Measurements from ENCODE around the gene GMPPA. TPM values are rescaled to one million over a fixed set of nuclear protein-coding genes. Genes with fewer than 3 reads are reported as not detected.
A peak's percentile ranks its signal among the peaks of the same experiment; 100 is the strongest.

The GMPPA gene
- total RNA-seq, 2 experiments from 2014 or later, result 41.0 to 42.3 TPM

DNA sequence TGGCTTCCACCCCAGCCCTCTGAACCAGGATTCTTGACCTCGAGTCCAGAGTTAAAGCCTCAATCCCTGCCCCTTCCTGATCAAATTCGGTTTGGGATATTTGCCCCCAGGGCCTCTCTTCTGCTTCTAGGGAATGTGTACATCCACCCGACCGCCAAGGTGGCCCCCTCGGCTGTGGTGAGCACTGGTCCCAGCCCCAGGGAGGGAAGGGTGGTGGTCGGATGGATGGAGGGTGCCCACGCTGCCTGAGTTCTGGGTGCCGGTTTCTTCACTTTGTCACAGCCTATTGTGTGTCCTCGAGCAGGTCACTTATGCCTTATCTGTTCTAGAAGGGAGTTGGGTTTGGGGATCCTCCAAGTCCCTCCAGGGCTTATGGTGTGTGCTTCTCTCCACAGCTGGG, 6.9 kb downstream of the GMPPA start:
- peaks cover 18% of the 10 kb centered on the region for H3K4me1 Mint-ChIP-seq
- POLR2A ChIA-PET, result no interaction called here
- no peak overlapping the region for H3K4me3 Mint-ChIP-seq
- no peak for DNase-seq
- no peak overlapping the region for H3K27ac Mint-ChIP-seq
- H3K27me3 Mint-ChIP-seq, result peaks cover 12% of the 10 kb centered on the region
- H3K9me3 Mint-ChIP-seq, result no peaks in the 10 kb centered on the region
- peaks cover 27% of the 10 kb centered on the region for H3K36me3 Mint-ChIP-seq (ENCODE audit: low read depth)
- CTCF ChIA-PET, result no interaction called here

DNA sequence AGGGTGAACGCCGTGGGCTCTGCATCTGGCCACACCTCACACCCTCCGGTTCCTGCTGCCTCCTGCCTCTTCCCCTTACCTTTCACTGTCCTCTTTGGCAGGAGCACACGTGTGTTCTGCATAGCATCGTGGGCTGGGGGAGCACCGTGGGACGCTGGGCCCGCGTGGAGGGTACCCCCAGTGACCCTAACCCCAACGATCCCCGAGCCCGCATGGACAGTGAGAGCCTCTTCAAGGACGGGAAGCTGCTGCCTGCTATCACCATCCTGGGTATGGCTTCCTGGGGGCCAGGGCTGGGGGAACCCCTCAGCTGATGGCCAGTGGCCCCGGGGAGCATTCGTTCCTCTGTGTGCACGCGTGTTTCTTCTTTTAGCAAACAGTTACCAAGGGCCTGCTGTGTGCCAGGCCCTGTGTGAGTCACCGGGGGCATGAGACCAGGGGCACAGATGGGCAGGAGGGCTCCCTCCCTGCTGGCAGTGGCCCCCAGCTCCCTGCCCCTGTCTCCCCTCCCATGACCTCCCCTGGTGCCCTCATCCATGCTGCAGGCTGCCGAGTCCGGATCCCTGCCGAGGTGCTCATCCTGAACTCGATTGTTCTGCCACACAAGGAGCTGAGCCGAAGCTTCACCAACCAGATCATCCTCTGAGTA, 7.6 kb downstream of the GMPPA start:
- ChIA-PET CTCF (no interaction called here), POLR2A (no interaction called here)
- Mint-ChIP-seq H3K4me3 (no peak overlapping the region), H3K4me1 (peaks cover 14% of the 10 kb centered on the region), H3K27me3 (peaks cover 19% of the 10 kb centered on the region), H3K27ac (no peak overlapping the region), H3K36me3 (ENCODE audit: low read depth) (peaks cover 26% of the 10 kb centered on the region), H3K9me3 (no peaks in the 10 kb centered on the region)
- no peak for DNase-seq

DNA sequence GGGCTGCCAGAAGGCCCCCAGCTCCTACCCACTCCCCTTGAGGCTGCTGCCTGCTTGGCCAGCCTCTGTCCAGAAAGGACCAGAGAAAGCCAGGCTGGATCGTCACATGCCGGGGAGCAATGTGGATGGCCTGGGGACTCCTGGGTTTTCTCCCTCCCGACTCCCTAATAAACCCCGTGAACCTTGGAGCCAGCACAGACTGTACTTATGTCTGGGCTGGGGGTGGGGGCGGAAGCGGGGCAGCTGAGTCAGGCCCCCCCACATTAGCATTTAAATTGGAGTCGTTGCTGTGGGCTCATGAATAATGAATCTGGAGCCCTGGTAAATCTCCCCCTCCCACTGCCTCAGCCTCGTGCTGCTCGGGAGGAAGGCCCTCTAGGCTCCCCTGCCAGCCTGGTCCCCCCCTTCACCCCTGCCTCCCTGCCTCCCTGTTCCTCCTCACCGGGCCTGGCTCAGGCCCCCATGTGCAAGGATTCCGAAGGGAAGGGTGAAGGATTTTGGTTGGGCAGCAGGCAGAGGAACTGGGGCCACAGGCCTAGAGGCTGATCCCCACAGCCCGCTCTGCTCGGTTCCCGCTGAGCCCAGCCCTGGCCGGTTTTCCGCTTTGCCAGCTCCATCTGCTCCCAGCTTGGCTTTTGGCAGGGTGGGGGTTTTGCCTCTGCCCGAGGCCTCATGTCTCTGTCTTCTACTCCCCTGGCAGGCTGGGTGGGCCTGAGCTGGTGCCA, 8.3 kb downstream of the GMPPA start:
- ChIA-PET CTCF (interaction anchor here (3.6 to 3.9 kb wide), 3 partner anchors 7 to 22 kb away, joined by 24 to 41 read pairs (median 30); partner anchors contain the start of gene GMPPA), POLR2A (no interaction called here)
- Mint-ChIP-seq H3K27me3 (peaks cover 23% of the 10 kb centered on the region), H3K4me1 (peaks cover 9% of the 10 kb centered on the region), H3K4me3 (no peak overlapping the region), H3K36me3 (ENCODE audit: low read depth) (peaks cover 23% of the 10 kb centered on the region), H3K9me3 (no peaks in the 10 kb centered on the region), H3K27ac (no peak overlapping the region)
- no peak for DNase-seq

DNA sequence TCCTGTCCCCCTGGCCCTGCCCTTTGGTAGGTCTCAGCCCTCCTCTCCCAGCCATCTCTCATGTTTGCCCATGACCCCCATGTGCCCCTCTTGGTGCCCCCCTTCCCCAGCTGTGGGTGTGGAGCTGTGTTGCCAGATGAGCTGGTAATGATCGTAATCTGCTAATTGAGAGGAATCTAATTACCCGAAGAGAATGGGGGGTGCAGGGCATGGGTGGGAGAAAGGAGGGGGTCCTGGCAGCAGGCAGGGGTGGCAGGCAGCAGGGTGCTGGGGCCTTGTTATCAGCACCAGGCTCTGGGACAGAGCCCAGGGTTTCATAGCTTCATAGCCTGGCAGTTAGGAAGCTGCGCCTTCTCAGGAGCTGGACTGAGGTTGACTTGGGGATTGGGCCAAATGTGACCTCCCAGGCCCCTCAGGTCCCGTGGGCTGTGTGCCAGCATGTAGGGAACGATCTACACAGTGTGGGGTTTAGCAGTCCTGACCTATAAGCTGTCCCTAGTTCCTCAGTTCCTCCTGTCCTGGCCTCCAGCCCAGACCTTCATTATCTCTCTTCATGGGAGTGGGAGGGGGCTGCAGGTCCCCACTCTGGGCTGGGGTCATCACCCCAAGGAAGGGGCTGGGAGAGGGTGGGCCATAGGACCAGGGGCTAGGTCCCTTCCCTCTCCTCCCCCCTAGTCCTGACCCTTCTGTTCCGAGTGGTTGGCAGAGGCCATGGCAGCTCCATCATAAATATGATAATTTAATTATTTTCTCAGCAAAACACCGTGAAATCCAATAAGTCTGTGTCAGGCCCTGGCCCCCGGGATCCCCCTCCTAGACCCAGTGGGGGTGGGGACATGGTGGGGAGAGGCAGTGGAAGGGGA, 9.1 kb downstream of the GMPPA start:
- no peaks in the 10 kb centered on the region for H3K9me3 Mint-ChIP-seq
- ChIA-PET POLR2A (interaction anchor here (1.0 kb wide), 1 partner anchor 9 kb away, joined by 3 read pairs; the partner anchor contains the start of gene GMPPA), CTCF (interaction anchor here (1.0 to 3.9 kb wide), 4 partner anchors 8 to 21 kb away, joined by 3 to 41 read pairs (median 27); partner anchors contain the start of gene GMPPA)
- no peak overlapping the region for H3K27ac Mint-ChIP-seq
- H3K36me3 Mint-ChIP-seq (ENCODE audit: low read depth), result peaks cover 23% of the 10 kb centered on the region
- H3K4me1 Mint-ChIP-seq, result peaks cover 9% of the 10 kb centered on the region
- no peak for DNase-seq
- peaks cover 28% of the 10 kb centered on the region for H3K27me3 Mint-ChIP-seq
- no peak overlapping the region for H3K4me3 Mint-ChIP-seq

DNA sequence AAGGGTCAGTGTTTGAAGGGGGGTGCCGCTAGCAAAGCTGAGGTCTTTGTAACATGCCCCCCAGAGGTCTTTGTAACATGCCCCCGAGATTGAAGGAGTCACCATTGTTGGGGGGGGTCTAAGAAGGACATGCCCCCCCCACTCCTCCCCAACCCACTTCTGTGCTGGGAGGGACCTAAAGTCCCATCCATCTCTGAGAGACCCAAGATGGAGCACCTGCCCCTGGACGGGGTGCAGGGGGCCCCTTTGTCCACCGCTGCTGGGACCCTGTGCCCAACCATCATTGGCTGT, 9.7 kb downstream of the GMPPA start:
- Mint-ChIP-seq H3K9me3 (no peaks in the 10 kb centered on the region), H3K4me3 (no peak overlapping the region), H3K27me3 (peaks cover 33% of the 10 kb centered on the region), H3K27ac (no peak overlapping the region), H3K4me1 (peaks cover 9% of the 10 kb centered on the region), H3K36me3 (ENCODE audit: low read depth) (peaks cover 23% of the 10 kb centered on the region)
- ChIA-PET POLR2A (interaction anchor here (1.0 kb wide), 1 partner anchor 10 kb away, joined by 3 read pairs; the partner anchor contains the start of gene GMPPA), CTCF (interaction anchor here (1.0 to 3.9 kb wide), 4 partner anchors 9 to 20 kb away, joined by 3 to 41 read pairs (median 27); partner anchors contain the start of gene GMPPA)
- no peak for DNase-seq

DNA sequence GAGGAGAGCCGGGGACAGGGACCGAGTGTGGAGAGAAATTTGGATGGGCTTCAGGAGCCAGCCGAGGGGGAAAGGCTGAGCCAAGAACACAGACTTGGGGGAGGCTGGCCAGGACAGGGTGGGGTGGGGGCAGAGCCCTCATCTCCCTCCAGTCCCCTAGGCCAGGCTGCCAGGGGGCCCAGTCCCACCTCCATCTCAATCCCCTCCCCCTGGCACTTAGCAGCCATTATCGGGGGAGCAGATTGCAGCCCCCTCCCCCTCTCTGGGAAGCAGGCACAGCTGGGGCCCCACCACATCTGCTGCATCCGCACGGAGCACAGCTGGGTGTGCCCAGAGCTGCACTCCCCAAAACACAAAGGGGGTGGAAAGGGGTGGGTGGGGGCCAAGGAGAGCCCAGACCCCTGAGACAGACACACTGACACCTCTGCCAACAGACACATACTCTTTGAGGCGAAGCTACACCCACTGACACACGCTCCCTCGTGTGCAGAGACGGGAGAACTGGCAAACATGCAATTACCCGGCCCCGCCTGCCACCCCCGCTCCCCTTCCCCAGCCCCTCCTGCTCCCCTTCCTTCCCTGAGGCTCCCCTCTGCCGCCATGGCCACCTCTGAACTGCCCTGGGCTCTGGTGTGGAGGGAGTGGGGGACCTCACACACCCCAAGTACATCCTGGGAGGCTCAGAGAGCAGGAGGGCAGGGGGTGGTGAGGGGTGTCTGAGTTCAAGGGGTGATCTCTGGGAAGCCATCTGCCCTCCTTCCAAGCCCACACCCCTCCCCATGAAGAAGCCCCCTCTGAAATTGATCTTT, 10.5 kb downstream of the GMPPA start:
- Mint-ChIP-seq H3K4me3 (no peak overlapping the region), H3K27ac (no peak overlapping the region), H3K36me3 (ENCODE audit: low read depth) (peaks cover 18% of the 10 kb centered on the region), H3K27me3 (peaks cover 41% of the 10 kb centered on the region), H3K9me3 (no peaks in the 10 kb centered on the region), H3K4me1 (peaks cover 11% of the 10 kb centered on the region)
- CTCF ChIA-PET, result interaction anchor here (0.7 to 3.9 kb wide), 8 partner anchors 10 to 121 kb away, joined by 3 to 41 read pairs (median 6); partner anchors contain the start of genes DNPEP and GMPPA
- POLR2A ChIA-PET, result interaction anchor here (1.0 to 1.5 kb wide), 4 partner anchors 9 to 19 kb away, joined by 3 to 6 read pairs (median 3); partner anchors contain the start of gene GMPPA
- DNase-seq, result no peak

DNA sequence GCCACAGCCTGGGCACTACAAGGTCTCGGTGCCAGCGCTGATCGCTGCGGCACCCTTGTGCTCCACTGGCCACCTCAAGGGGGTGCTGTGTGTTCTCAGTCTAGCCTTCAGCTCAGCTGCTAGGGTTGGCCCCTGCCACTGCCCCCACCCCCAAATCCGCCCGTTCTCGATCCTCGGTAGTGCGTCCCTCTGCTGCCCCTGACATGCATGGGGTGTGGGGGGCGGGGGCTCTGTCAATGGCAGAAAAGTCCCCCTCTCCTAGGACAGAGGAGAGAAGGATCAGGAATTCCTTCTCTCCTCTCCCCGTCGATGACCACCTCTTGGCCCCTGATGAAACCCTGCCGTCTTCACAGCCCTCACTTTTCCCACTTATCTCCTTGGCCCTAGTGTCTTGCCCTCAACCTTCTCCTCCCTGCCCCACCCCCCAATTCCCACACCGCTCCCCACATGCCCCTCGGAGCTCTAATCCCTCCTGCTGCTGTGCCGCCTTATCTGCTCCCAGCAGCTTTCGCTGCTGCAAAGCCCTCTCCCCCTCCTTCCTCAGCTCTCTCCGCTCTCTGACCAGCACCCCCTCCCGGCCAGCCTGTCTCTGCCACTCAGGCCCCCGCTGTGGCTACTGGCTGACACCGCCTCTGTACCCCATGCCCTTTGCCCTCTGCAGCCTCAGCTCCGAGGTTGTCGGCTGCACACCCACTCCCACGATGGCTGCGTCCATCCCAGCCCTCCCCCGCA, 11.3 kb downstream of the GMPPA start:
- peaks cover 44% of the 10 kb centered on the region for H3K27me3 Mint-ChIP-seq
- POLR2A ChIA-PET, result interaction anchor here (1.0 to 1.5 kb wide), 4 partner anchors 8 to 20 kb away, joined by 3 to 6 read pairs (median 3); partner anchors contain the start of gene GMPPA
- peaks cover 12% of the 10 kb centered on the region for H3K4me1 Mint-ChIP-seq
- CTCF ChIA-PET, result interaction anchor here (0.7 to 3.9 kb wide), 8 partner anchors 10 to 122 kb away, joined by 3 to 41 read pairs (median 6); partner anchors contain the start of genes DNPEP and GMPPA
- H3K9me3 Mint-ChIP-seq, result no peaks in the 10 kb centered on the region
- H3K4me3 Mint-ChIP-seq, result no peak overlapping the region
- peaks cover 12% of the 10 kb centered on the region for H3K36me3 Mint-ChIP-seq (ENCODE audit: low read depth)
- H3K27ac Mint-ChIP-seq, result no peak overlapping the region
- DNase-seq, result peak; percentile 45

DNA sequence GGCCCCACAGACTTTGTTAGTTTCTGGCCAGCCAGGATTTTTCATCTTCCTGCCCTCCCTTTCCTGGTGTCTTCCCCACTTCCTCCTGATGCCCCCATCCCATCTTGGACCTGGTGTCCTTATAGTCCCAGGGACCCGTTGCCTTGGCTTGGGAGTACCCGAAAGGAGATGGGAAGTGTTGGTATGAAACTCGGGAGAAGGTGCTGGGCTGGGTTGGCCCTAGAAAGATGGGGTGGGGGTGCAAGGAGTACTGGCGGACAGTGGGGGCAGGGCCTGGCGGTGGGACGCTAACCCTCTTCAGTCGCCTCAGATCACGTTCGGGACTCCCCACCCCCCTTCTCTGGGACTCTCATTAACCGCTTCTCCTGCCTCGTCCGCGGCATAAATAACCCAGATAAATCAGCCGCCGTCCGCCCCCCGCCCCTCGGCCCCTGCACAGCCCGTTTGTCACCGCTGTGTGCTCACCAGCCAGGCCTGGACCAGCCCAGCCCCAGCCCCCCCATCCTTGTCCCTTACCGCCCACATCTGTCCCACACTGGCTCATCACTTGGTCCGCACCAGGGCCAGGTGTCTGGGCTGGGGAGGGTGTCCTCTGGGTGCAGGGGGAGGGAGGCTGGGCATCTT, 11.9 kb downstream of the GMPPA start:
- Mint-ChIP-seq H3K27ac (no peak overlapping the region), H3K36me3 (ENCODE audit: low read depth) (peaks cover 9% of the 10 kb centered on the region), H3K27me3 (peaks cover 50% of the 10 kb centered on the region), H3K4me1 (peaks cover 12% of the 10 kb centered on the region), H3K4me3 (no peak overlapping the region), H3K9me3 (no peaks in the 10 kb centered on the region)
- CTCF ChIA-PET, result interaction anchor here (3.6 to 3.9 kb wide), 3 partner anchors 11 to 18 kb away, joined by 24 to 41 read pairs (median 30); partner anchors contain the start of gene GMPPA
- POLR2A ChIA-PET, result interaction anchor here (1.5 kb wide), 1 partner anchor 12 kb away, joined by 6 read pairs; the partner anchor contains the start of gene GMPPA
- no peak for DNase-seq

DNA sequence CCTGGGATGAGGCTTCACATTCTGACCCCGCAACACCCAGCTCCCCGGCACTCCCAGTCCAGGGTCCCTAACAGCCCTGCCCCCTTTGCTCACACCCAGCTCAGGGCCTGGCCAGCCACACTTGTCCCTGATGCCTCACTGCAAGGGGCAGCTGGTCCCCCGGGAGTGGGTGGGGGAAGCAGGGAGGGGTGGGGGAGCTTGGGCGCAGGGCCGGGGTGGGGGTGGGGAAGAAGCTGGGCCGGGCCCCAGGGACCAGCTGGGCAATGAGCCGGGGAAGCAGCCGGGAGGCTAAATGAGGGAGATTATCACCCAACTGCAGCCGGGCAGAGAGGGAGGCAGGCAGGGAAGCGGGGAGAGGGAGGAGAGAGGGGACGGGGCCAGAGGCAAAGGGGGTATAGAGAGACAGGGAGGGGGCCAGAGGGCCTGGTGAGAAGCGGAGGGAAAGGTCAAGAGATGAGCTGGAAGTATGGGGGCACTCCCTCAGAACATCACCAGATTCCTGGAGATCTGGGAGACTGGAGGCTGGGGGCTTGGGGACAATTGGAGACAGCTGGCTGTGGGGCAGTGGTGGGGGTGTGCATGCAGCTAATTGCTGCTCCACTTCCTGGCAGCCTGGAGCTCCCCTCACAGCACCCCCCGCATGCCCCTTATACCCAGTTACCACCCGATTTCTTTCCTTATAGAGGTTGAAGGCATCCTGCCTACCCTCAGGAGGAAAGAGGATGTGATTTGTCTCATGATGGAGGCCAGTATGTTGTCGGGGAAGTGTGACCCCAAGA, 13.0 kb downstream of the GMPPA start:
- Mint-ChIP-seq H3K9me3 (no peaks in the 10 kb centered on the region), H3K4me3 (no peak overlapping the region), H3K27me3 (peaks cover 62% of the 10 kb centered on the region), H3K36me3 (ENCODE audit: low read depth) (peaks cover 2% of the 10 kb centered on the region), H3K4me1 (peaks cover 12% of the 10 kb centered on the region), H3K27ac (no peak overlapping the region)
- no peak for DNase-seq
- ChIA-PET POLR2A (no interaction called here), CTCF (interaction anchor here (0.5 to 0.9 kb wide), 4 partner anchors 11 to 401 kb away, joined by 3 to 4 read pairs (median 3); no protein-coding TSS in a partner anchor)

DNA sequence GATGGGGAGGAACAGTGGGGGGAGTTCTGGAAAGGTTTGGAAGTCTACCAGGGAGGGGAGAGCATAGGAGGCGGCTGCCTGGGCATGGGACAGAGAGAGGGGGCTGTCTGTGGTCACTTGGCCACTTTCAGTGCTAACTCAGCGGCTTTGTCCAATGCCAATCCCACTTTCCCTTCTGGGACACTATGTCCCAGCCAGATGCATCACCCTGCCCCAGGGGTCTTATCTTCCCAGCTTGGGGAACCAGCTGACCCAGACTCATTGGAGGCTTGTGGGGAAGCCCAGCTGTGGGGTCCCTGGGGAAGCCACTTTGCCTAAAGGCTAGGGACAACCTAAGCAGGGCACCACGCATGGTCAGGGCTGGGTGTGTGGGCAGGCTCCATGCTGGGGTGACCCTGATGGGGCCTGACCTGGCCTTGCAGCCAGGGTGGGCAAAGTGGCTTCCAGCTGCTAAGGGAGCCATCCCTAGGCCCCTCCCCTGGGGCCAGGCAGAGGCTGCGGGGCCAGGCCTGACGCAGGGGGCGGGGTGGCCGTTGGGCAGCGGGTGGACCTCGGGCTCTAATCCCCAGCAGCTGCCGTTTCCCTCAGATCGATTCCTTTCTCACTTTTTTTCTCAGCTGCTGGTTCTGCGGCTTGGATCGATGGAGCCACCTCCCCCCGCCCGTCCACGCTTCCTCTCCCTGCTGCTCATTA, 14.0 kb downstream of the GMPPA start:
- Mint-ChIP-seq H3K9me3 (no peaks in the 10 kb centered on the region), H3K27me3 (peaks cover 68% of the 10 kb centered on the region), H3K27ac (no peak overlapping the region), H3K4me1 (peaks cover 12% of the 10 kb centered on the region), H3K36me3 (ENCODE audit: low read depth) (no peaks in the 10 kb centered on the region), H3K4me3 (no peak overlapping the region)
- ChIA-PET POLR2A (interaction anchor here (1.9 kb wide), 1 partner anchor 13 kb away, joined by 4 read pairs; no protein-coding TSS in a partner anchor), CTCF (no interaction called here)
- no peak for DNase-seq
